Upper lobe of left lung (tissue), 4 donors: ENCODE results near the gene PRKACB.

ENCODE experiments used
- POLR2A ChIP-seq, 4 donors: fragments of 450-650 bp; IDR thresholded peaks; one replicate each; pipeline ENCODE4 v1.5.1; 2016 to 2017; ENCODE audit warnings: antibody characterized with exemption in 4 of 4, mild to moderate bottlenecking in 2 of 4
- POLR2AphosphoS5 ChIP-seq, 2 donors: sonication (generic); formaldehyde crosslinking; IDR thresholded peaks; one replicate each; pipeline ENCODE4 v1.5.1; 2017; ENCODE audit warnings: antibody characterized with exemption in 2 of 2

- no peak for TF ChIP-seq POLR2AphosphoS5 (IDR thresholded peaks at IDR 0.05)
- no peak for TF ChIP-seq POLR2A (IDR thresholded peaks at IDR 0.05)
These were observed 116.9 kb downstream of the PRKACB start for GRCh38 chr1:84260852-84261518.
